Glutamatergic neuron (in vitro differentiated cells): ENCODE results near the gene ADCY10. TPM values are rescaled to one million over a fixed set of nuclear protein-coding genes. Genes with fewer than 3 reads are reported as not detected.

Experiments used
- DNase-seq: peaks from one replicate; pipeline ENCODE4 v3.0.0; 2022
- H3K27ac Mint-ChIP-seq: one replicate; pipeline ENCODE4 v1.8.0; 2020; ENCODE audit warnings: mild to moderate bottlenecking, mixed read lengths, inconsistent platforms; ENCODE audit not compliant: unreplicated experiment
- H3K27me3 Mint-ChIP-seq: one replicate; pipeline ENCODE4 v1.8.0; 2020; ENCODE audit warnings: mild to moderate bottlenecking, moderate library complexity, mixed read lengths, inconsistent platforms; ENCODE audit not compliant: unreplicated experiment
- H3K36me3 Mint-ChIP-seq: one replicate; pipeline ENCODE4 v1.8.0; 2020; ENCODE audit warnings: mild to moderate bottlenecking, mixed read lengths, inconsistent platforms; ENCODE audit not compliant: unreplicated experiment
- H3K4me1 Mint-ChIP-seq: one replicate; pipeline ENCODE4 v1.8.0; 2020; ENCODE audit warnings: mild to moderate bottlenecking, low read depth, mixed read lengths, inconsistent platforms; ENCODE audit not compliant: unreplicated experiment
- H3K4me3 Mint-ChIP-seq: one replicate; pipeline ENCODE4 v1.8.0; 2020; ENCODE audit warnings: mild to moderate bottlenecking, mixed read lengths, inconsistent platforms; ENCODE audit not compliant: unreplicated experiment
- H3K9me3 Mint-ChIP-seq: one replicate; pipeline ENCODE4 v1.8.0; 2020; ENCODE audit warnings: mild to moderate bottlenecking, moderate library complexity, mixed read lengths, inconsistent platforms; ENCODE audit not compliant: unreplicated experiment
- CTCF ChIP-seq: fragments of 200-600 bp; sonication (generic); IDR thresholded peaks from one replicate; pipeline ENCODE4 v1.5.0; 2021; ENCODE audit not compliant: partially characterized antibody, unreplicated experiment
- total RNA-seq: library from RNA; stranded (reverse); fragmentation: NEBNext Ultra II Directional; extraction: Animal tissue kit (Norgen Biotek cat#: 25700); gene quantifications from one replicate; pipeline ENCODE4 v1.2.1, GENCODE V29; 2021; ENCODE audit not compliant: unreplicated experiment

Gene ADCY10
- total RNA-seq, 1 donor from 2014 or later, result 0.07 TPM

- Mint-ChIP-seq H3K4me3 (no peak overlapping the region), H3K27me3 (no peaks in the 10 kb centered on the region), H3K4me1 (peaks cover 27% of the 10 kb centered on the region), H3K9me3 (peaks cover 8% of the 10 kb centered on the region), H3K27ac (no peak overlapping the region), H3K36me3 (peaks cover 13% of the 10 kb centered on the region)
- DNase-seq, result no peak
- no peak for TF ChIP-seq CTCF
Measured at GRCh38 chr1:167860231-167860923, 53.6 kb downstream of the ADCY10 start.

GRCh38 chr1:167856711-167857418, 57.1 kb downstream of the ADCY10 start:
- H3K4me3 Mint-ChIP-seq, result no peak overlapping the region
- no peak for DNase-seq
- peaks cover 19% of the 10 kb centered on the region for H3K4me1 Mint-ChIP-seq
- TF ChIP-seq CTCF, result no peak
- peaks cover 7% of the 10 kb centered on the region for H3K27me3 Mint-ChIP-seq
- H3K36me3 Mint-ChIP-seq, result peaks cover 12% of the 10 kb centered on the region
- no peak overlapping the region for H3K27ac Mint-ChIP-seq
- H3K9me3 Mint-ChIP-seq, result peaks cover 12% of the 10 kb centered on the region

- peaks cover 8% of the 10 kb centered on the region for H3K9me3 Mint-ChIP-seq
- DNase-seq, result no peak
- peaks cover 7% of the 10 kb centered on the region for H3K27me3 Mint-ChIP-seq
- no peak for TF ChIP-seq CTCF
- H3K27ac Mint-ChIP-seq, result no peak overlapping the region
- H3K4me3 Mint-ChIP-seq, result no peak overlapping the region
- H3K4me1 Mint-ChIP-seq, result peaks cover 19% of the 10 kb centered on the region
- H3K36me3 Mint-ChIP-seq, result no peaks in the 10 kb centered on the region
Measured at GRCh38 chr1:167854184-167854583, 59.8 kb downstream of the ADCY10 start.

GRCh38 chr1:167849666-167850065, 64.3 kb downstream of the ADCY10 start:
- Mint-ChIP-seq H3K36me3 (no peaks in the 10 kb centered on the region), H3K27me3 (peaks cover 6% of the 10 kb centered on the region)

More at GRCh38 chr1:167849666-167850065, 64.3 kb downstream of the ADCY10 start:
- DNase-seq, result no peak
- H3K9me3 Mint-ChIP-seq, result peaks cover 8% of the 10 kb centered on the region
- no peak for TF ChIP-seq CTCF
- no peak overlapping the region for H3K4me3 Mint-ChIP-seq
- H3K4me1 Mint-ChIP-seq, result peaks cover 12% of the 10 kb centered on the region
- no peak overlapping the region for H3K27ac Mint-ChIP-seq
